ENCODE data around the gene EPM2AIP1. TPM values are rescaled to one million over a fixed set of nuclear protein-coding genes. Genes with fewer than 3 reads are reported as not detected.

Gene EPM2AIP1
- total and polyA plus RNA-seq, 9 of the 15 experiments (the other 6 are each of a cell fraction or from before 2014, with no cell fraction given) = 6.7 to 44.8 (median 25.2) TPM

GRCh38 chr3:37040231-37040630 lies 47.3 kb upstream of the EPM2AIP1 start:
- ATAC-seq (no peak), DNase-seq (ENCODE audit: extremely low read depth in 1 of 4, low spot score in 3 of 4) (no peak), FAIRE-seq (no peak)
- intact Hi-C loops (cut with micrococcal nuclease) = no loop called here
- H3K27me3 ChIP-seq (ENCODE audit: control insufficient read depth in 2 of 2, insufficient read depth in 2 of 2, low read length in 2 of 2) = no peaks in the 10 kb centered on the region
- no peak overlapping the region for H3K4me2 ChIP-seq (ENCODE audit: insufficient read depth, low read length)
- H3K27ac ChIP-seq (ENCODE audit: extremely low read depth, low read depth, low read length) = no peak overlapping the region
- peaks cover 3% of the 10 kb centered on the region for H3K9me3 ChIP-seq (replicated peaks; ENCODE audit: control insufficient read depth, insufficient read depth, low read depth, low read length)
- no peaks in the 10 kb centered on the region for H4K20me1 ChIP-seq (replicated peaks; ENCODE audit: control insufficient read depth, insufficient read depth, low read length)
- in situ Hi-C loops (cut with MboI) = no loop called here
- no peaks in the 10 kb centered on the region for H3K79me2 ChIP-seq (ENCODE audit: control insufficient read depth, insufficient read depth, low read length)
- WGBS (ENCODE audit: insufficient coverage, low coverage, missing lambda C conversion rate) = 92% methylated on average over 1 of the region's 1 CpG
- H3K4me1 ChIP-seq (replicated peaks in 1 of 2; ENCODE audit: control insufficient read depth in 2 of 2, insufficient read depth in 2 of 2, low read length in 2 of 2) = no peaks in the 10 kb centered on the region
- CTCF ChIA-PET (ENCODE audit: low intra/inter-chr PET ratio) = no interaction called here
- H3K4me3 ChIP-seq = no peak overlapping the region
- H3K36me3 ChIP-seq (ENCODE audit: control insufficient read depth, insufficient read depth, low read length) = peaks cover 90% of the 10 kb centered on the region
- POLR2A ChIA-PET = interaction anchor here (1.1 to 1.4 kb wide), 2 partner anchors 19 to 20 kb away, joined by 3 to 4 read pairs; no protein-coding TSS in a partner anchor
- TF ChIP-seq MTA2 (IDR thresholded peaks at IDR 0.05; ENCODE audit: low read depth) (no peak), ZNF239 (CRISPR knock-in tag; IDR thresholded peaks at IDR 0.05) (no peak), TCF7 (IDR thresholded peaks at IDR 0.05; ENCODE audit: borderline replicate concordance) (no peak), TAL1 (IDR thresholded peaks at IDR 0.05) (no peak), ZFPM2 (CRISPR knock-in tag; IDR thresholded peaks at IDR 0.05) (no peak), NRF1 (conservative IDR thresholded peaks at IDR 0.05 in 1 of 2, IDR thresholded peaks at IDR 0.05 in 1 of 2) (no peak), NFATC3 (IDR thresholded peaks at IDR 0.05) (no peak), RBM14 (IDR thresholded peaks at IDR 0.05; ENCODE audit: borderline replicate concordance, insufficient read depth, low read depth, low read length) (no peak), CEBPZ (IDR thresholded peaks at IDR 0.05; ENCODE audit: borderline replicate concordance, low read depth, low read length) (no peak), PPARD (CRISPR knock-in tag; IDR thresholded peaks at IDR 0.05) (no peak), E2F5 (CRISPR knock-in tag; IDR thresholded peaks at IDR 0.05) (no peak)
- TF ChIP-seq, protein P1, sequence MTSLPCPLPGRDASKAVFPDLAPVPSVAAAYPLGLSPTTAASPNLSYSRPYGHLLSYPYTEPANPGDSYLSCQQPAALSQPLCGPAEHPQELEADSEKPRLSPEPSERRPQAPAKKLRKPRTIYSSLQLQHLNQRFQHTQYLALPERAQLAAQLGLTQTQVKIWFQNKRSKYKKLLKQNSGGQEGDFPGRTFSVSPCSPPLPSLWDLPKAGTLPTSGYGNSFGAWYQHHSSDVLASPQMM (CRISPR knock-in tag; IDR thresholded peaks at IDR 0.05) = no peak
- TF ChIP-seq, protein P2, sequence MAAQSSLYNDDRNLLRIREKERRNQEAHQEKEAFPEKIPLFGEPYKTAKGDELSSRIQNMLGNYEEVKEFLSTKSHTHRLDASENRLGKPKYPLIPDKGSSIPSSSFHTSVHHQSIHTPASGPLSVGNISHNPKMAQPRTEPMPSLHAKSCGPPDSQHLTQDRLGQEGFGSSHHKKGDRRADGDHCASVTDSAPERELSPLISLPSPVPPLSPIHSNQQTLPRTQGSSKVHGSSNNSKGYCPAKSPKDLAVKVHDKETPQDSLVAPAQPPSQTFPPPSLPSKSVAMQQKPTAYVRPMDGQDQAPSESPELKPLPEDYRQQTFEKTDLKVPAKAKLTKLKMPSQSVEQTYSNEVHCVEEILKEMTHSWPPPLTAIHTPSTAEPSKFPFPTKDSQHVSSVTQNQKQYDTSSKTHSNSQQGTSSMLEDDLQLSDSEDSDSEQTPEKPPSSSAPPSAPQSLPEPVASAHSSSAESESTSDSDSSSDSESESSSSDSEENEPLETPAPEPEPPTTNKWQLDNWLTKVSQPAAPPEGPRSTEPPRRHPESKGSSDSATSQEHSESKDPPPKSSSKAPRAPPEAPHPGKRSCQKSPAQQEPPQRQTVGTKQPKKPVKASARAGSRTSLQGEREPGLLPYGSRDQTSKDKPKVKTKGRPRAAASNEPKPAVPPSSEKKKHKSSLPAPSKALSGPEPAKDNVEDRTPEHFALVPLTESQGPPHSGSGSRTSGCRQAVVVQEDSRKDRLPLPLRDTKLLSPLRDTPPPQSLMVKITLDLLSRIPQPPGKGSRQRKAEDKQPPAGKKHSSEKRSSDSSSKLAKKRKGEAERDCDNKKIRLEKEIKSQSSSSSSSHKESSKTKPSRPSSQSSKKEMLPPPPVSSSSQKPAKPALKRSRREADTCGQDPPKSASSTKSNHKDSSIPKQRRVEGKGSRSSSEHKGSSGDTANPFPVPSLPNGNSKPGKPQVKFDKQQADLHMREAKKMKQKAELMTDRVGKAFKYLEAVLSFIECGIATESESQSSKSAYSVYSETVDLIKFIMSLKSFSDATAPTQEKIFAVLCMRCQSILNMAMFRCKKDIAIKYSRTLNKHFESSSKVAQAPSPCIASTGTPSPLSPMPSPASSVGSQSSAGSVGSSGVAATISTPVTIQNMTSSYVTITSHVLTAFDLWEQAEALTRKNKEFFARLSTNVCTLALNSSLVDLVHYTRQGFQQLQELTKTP (IDR thresholded peaks at IDR 0.05; ENCODE audit: low read depth in 1 of 2, partially characterized antibody in 2 of 2) = no peak
- H3K9ac ChIP-seq (ENCODE audit: insufficient read depth in 1 of 2, low read depth in 2 of 2, low read length in 2 of 2) = no peak overlapping the region
- no peak overlapping the region for H2AFZ ChIP-seq (ENCODE audit: low read depth, low read length)
- no peaks in the 10 kb centered on the region for H3K9me1 ChIP-seq (ENCODE audit: control insufficient read depth, insufficient read depth, low read length)
- BruUV-seq (replicated peaks) = no TSS peak
